Kidney tubule cell (primary cell): Measurements from ENCODE around the gene GMCL2.
"Not testable (repeated sequence)": the region's sequence is repeated elsewhere in the genome, so short reads cannot be mapped to it uniquely, and the experiment has no call there.

ENCODE experiments used
- DNase-seq: peaks from one replicate; pipeline ENCODE4 v3.0.0-alpha.2; 2018; ENCODE audit warnings: low spot score

The GMCL2 gene, protein sequence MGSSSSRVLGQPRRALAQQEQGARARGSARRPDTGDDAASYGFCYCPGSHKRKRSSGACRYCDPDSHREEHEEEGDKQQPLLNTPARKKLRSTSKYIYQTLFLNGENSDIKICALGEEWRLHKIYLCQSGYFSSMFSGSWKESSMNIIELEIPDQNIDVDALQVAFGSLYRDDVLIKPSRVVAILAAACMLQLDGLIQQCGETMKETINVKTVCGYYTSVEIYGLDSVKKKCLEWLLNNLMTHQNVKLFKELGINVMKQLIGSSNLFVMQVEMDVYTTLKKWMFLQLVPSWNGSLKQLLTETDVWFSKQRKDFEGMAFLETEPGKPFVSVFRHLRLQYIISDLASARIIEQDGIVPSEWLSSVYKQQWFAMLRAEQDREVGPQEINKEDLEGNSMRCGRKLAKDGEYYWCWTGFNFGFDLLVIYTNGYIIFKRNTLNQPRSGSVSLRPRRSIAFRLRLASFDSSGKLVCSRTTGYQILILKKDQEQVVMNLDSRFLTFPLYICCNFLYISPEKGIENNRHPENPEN

DNA sequence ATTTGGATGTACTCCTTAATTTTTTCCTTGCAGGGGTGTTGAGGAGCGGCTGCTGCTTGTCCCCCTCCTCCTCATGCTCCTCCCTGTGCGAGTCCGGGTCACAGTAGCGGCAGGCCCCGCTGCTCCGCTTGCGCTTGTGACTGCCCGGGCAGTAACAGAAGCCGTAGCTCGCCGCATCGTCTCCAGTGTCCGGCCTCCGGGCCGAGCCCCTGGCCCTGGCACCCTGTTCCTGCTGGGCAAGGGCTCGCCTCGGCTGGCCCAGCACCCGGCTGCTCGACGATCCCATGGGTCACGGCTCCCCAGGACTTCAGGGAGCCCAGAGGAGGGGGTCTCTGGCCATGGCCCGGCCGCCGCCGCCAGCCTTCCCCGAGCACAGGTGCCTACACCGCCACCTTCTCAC, at the start of gene GMCL2:
Gene GMCL2, minus strand, starts transcription at position 358 of the 400 bp plus-strand sequence. Its CDS starts 72 bp downstream, at position 286.
- DNase-seq = no peak

GRCh38 chr5:178236679-178237078, 49.5 kb upstream of the GMCL2 start:
- DNase-seq = peak; percentile 55

- no peak for DNase-seq
Observed at GRCh38 chr5:178236126-178236525, 49.0 kb upstream of the GMCL2 start.

- DNase-seq = no peak
Observed at GRCh38 chr5:178235588-178235974, 48.4 kb upstream of the GMCL2 start.

DNA sequence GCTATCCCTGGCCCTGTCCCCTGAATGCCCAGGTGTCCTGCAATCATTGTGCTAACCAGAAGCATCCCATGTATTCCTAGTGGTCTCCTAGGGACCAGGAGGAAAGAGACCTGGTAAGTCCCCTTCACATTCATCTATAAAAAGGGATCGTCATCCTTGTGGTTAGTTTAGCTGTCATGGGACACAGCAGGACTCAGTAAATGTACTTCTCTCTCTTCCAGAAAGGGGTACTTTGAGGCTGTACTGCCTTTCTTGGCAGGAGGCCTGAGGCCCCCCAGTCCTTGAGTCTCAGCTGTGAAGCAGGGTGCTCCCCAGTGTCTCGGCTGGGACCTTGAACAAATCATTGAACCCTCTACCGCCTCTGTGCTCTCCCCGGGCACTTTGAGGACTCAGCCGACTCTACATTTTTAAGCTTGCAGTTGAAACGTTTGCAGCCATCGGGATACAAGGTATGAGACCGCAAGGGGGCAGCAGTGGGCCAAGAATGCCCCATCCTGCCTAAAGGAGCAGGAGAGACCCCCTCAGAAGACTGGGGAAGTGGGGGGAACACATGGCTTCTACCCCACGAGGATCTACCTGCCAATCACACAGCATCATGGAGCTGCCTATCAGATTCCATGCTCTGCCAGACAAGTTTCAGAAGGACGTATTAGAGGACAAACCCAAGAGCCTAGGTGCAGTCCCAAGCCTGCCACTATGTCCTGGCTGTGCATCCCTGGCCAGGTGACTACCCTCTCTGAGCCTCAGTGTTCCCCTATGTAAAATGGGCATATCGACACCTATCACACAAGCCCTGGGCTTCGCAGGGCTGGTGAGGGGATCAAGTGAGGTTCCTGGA, 47.8 kb upstream of the GMCL2 start:
- DNase-seq = peak; percentile 55

GRCh38 chr5:178234121-178234749, 47.1 kb upstream of the GMCL2 start:
- no peak for DNase-seq

GRCh38 chr5:178232920-178233429, 45.8 kb upstream of the GMCL2 start:
- no peak for DNase-seq

DNA sequence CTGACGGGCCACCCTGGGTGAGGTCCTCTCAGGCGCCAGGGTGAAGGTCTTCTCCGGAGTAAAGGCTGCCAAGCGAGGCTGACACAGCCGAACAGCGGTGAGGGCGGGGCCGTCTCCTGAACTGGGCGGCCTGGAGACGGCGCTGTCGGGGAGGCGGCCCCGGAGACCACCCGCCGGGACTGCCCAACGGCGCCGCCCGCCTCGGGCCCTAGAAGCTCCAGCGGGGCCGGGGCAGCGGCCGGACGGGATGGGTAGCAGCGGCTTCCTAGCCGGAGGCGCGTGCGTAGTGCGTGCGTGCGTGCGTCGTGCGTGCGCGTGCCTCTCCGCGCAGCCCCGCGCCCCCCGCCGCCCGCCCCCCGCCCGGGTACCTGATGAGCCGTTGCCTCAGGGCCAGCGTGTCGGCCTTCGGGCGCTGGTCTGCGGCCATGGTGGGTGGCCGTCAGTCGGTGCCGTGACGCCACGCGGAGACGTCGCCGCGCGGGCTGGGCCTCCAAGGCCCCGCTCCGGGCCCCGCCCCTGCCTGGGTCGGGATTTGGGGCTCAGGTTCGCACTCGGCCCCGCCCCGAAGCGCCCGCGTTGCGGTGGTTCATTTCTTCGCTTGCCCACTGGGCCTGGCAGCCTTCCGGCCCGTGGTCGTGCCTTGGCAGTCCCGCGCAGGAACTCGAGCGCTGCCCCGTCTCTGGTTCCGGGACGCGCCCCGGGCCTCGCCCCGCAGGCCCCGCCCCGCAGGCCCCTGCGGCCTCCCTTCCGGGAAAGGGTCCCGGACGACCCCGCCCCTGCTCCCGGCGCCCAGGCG, 45.2 kb upstream of the GMCL2 start, which contains the start of gene PHYKPL:
Gene PHYKPL, minus strand, starts transcription at position 679 of the 796 bp plus-strand sequence. Its CDS starts 252 bp downstream, at position 427.
- DNase-seq = peak; percentile 69

DNA sequence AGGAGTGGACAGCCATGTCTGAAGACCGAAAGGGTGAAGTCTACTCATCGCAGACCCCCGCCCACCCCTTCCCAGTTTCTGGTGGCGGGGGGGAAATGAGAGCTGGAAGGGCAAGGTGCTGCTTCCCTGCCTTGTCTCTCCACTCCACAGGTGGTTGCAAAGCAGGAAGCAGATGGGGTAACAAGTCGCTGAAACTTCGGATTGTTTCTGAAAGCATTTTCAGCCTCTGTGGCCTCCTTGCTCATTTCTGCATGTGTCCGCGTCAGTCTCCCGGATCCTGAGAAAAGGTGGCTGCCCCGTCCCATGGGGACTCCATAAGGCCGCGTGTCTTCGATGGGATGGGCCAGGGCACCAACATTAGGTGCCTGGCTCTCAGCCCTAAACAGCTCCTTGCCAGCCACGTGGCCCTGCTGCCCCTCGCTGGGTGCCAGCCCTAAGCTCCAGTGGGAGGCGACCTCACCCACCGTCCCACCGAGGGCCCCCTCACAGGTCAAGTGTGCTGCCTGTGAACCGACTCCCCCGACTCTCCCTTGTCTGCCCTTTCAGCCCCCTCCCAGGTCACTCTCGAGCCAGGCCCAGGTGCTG, 44.5 kb upstream of the GMCL2 start:
- no peak for DNase-seq

DNA sequence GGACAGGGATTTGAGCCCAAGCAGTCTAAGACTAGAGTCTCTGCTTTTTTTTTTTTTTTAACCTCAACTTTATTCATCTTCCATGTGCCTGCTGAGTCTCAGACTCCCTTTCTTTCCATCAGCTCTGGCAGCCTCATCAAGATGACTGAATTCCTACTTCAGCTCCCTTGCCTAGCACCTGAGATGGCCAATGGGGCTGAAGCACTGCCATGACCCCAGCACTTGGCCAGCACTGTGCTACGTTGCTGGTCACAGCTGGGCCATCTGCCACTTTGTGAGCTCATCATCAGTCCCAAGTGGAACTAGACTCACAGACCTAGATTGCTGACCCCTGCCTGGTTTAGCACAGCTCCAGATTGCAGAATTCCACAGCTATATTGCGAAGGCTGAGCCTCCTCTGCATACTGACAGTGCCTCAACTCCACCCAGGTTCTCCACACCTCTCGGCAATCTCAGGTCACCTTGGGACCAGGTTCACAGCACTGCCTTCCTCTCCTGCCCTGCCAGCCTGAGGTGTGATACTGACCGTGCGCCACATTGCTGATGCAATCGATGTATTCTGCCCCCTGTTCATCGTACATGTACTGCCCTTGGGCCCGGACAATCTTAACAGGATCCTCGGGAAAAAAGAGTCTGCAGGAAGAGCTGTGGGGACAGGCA, 43.8 kb upstream of the GMCL2 start:
- DNase-seq = no peak

- no peak for DNase-seq
Observed at GRCh38 chr5:178229861-178230260, 42.7 kb upstream of the GMCL2 start.

DNA sequence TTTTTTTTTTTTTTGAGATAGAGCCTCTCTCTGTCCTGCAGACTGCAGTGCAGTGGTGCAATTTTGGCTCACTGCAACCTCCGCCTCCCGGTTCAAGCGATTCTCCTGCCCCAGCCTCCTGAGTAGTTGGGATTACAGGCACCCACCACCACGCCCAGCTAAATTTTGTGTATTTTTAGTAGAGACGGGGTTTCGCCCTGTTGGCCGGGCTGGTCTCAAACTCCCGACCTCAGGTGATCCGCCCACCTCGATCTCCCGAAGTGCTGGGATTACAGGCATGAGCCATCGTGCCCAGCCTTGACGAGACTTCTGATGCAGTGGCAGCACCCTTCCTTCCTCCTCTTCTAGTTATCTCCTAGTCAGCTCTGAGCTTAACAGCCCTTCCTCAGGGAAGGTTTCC, 41.9 kb upstream of the GMCL2 start:
- not testable (repeated sequence) for DNase-seq

DNA sequence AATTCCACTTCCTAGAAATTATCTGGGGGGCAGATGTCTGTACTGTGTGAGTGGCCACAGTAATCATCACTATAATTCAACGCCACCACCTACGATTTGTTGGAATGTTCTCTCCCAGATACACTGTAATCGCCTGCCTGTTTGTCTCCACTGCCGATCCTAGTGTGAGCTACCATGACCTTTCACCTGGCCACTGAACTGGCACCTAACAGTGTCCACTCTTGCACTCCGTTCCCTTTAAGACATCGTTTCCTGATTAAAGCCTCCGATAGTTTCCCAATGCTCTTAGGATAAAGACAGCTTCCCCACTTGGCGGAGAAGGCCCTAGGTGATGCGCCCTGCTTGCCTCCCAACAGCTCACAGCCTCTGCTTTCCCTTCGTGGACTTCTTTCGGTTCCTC, 41.4 kb upstream of the GMCL2 start:
- no peak for DNase-seq

GRCh38 chr5:178227929-178228328, 40.8 kb upstream of the GMCL2 start:
- DNase-seq = no peak

GRCh38 chr5:178227138-178227659, 40.0 kb upstream of the GMCL2 start:
- DNase-seq = peak; percentile 30

- DNase-seq = no peak
Observed at GRCh38 chr5:178225174-178225573, 38.0 kb upstream of the GMCL2 start.

- DNase-seq = no peak
Observed at GRCh38 chr5:178224403-178224802, 37.2 kb upstream of the GMCL2 start.

DNA sequence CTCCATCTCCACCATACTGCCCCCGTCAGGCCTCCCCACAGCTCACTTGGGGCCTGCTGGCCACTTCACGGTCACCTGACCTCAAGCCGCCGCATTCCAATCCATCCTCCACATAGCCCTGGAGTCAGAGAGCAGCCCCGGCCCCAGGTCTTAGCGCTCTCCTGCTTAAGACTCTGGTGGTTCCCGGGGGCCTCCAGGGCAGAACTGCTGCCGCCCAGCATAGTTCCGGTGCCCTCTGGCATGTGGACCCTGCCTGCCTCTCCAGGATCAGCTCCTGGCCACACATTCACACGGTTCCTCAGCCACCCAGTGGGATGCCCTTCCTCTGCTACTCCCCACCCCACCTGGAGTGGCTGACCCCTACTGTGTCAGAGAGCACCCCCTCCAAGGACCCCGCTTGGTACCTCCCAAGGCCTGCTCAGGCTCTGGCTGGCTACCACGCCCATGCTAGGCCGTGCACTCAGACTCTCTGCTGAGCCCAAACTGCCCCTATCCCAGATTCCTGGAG, 36.7 kb upstream of the GMCL2 start:
- DNase-seq = no peak

GRCh38 chr5:178223196-178223773, 36.1 kb upstream of the GMCL2 start:
- DNase-seq = no peak
